Mesothelial cell of epicardium (in vitro differentiated cells): Measurements from ENCODE around the gene RAB36. TPM values are rescaled to one million over a fixed set of nuclear protein-coding genes. Genes with fewer than 3 reads are reported as not detected.

ENCODE experiments used
- DNase-seq, 2 experiments: peaks; one replicate each; pipeline ENCODE4 v3.0.0; 2021; ENCODE audit warnings: low spot score in 2 of 2; ENCODE audit not compliant: unreplicated experiment in 2 of 2
- H3K27ac Mint-ChIP-seq: 2 replicates; pipeline ENCODE4 v1.8.0; 2021; ENCODE audit warnings: mixed read lengths
- H3K27me3 Mint-ChIP-seq: 2 replicates; pipeline ENCODE4 v1.8.0; 2021; ENCODE audit warnings: low read depth, mixed read lengths
- H3K36me3 Mint-ChIP-seq: 2 replicates; pipeline ENCODE4 v1.8.0; 2021; ENCODE audit warnings: mixed read lengths
- H3K4me1 Mint-ChIP-seq: 2 replicates; pipeline ENCODE4 v1.8.0; 2021; ENCODE audit warnings: mixed read lengths
- H3K4me3 Mint-ChIP-seq: 2 replicates; pipeline ENCODE4 v1.8.0; 2021; ENCODE audit warnings: mild to moderate bottlenecking, moderate library complexity, mixed read lengths
- H3K9me3 Mint-ChIP-seq: 2 replicates; pipeline ENCODE4 v1.8.0; 2021; ENCODE audit warnings: mixed read lengths
- CTCF ChIP-seq: fragments of 200-600 bp; sonication (generic); IDR thresholded peaks from one replicate; pipeline ENCODE4 v1.5.0; 2021; ENCODE audit warnings: antibody characterized with exemption; ENCODE audit not compliant: unreplicated experiment
- total RNA-seq: library from RNA; stranded (reverse); gene quantifications from 3 replicates; pipeline ENCODE4 v1.2.1, GENCODE V29; 2021

Gene RAB36
- total RNA-seq, 1 donor from 2014 or later = 6.4 TPM

GRCh38 chr22:23103199-23103954, 41.9 kb upstream of the RAB36 start:
- H3K4me3 Mint-ChIP-seq = no peak overlapping the region
- H3K36me3 Mint-ChIP-seq = no peaks in the 10 kb centered on the region
- no peaks in the 10 kb centered on the region for H3K27me3 Mint-ChIP-seq
- no peak for TF ChIP-seq CTCF
- no peak for DNase-seq
- H3K27ac Mint-ChIP-seq = no peak overlapping the region
- no peaks in the 10 kb centered on the region for H3K4me1 Mint-ChIP-seq
- H3K9me3 Mint-ChIP-seq = no peaks in the 10 kb centered on the region

GRCh38 chr22:23104187-23104971, 40.9 kb upstream of the RAB36 start:
- no peaks in the 10 kb centered on the region for H3K36me3 Mint-ChIP-seq
- H3K27ac Mint-ChIP-seq = no peak overlapping the region
- no peak for DNase-seq
- no peak for TF ChIP-seq CTCF
- H3K4me3 Mint-ChIP-seq = no peak overlapping the region
- H3K27me3 Mint-ChIP-seq = no peaks in the 10 kb centered on the region
- H3K4me1 Mint-ChIP-seq = no peaks in the 10 kb centered on the region
- no peaks in the 10 kb centered on the region for H3K9me3 Mint-ChIP-seq

- Mint-ChIP-seq H3K27ac (no peak overlapping the region), H3K27me3 (no peaks in the 10 kb centered on the region), H3K4me1 (no peaks in the 10 kb centered on the region), H3K36me3 (no peaks in the 10 kb centered on the region), H3K9me3 (no peaks in the 10 kb centered on the region), H3K4me3 (no peak overlapping the region)
- TF ChIP-seq CTCF = no peak
- DNase-seq = no peak
Observed at GRCh38 chr22:23105304-23105703, 40.0 kb upstream of the RAB36 start.

- no peaks in the 10 kb centered on the region for H3K27me3 Mint-ChIP-seq
- no peak for TF ChIP-seq CTCF
- DNase-seq = no peak
- no peaks in the 10 kb centered on the region for H3K36me3 Mint-ChIP-seq
- no peak overlapping the region for H3K27ac Mint-ChIP-seq
- H3K9me3 Mint-ChIP-seq = no peaks in the 10 kb centered on the region
- peaks cover 2% of the 10 kb centered on the region for H3K4me1 Mint-ChIP-seq
- no peak overlapping the region for H3K4me3 Mint-ChIP-seq
Observed at GRCh38 chr22:23105919-23106318, 39.4 kb upstream of the RAB36 start.

GRCh38 chr22:23106344-23106743, 38.9 kb upstream of the RAB36 start:
- H3K4me3 Mint-ChIP-seq = no peak overlapping the region
- no peak for TF ChIP-seq CTCF
- H3K27ac Mint-ChIP-seq = no peak overlapping the region
- H3K36me3 Mint-ChIP-seq = no peaks in the 10 kb centered on the region
- H3K4me1 Mint-ChIP-seq = peaks cover 5% of the 10 kb centered on the region
- no peak for DNase-seq
- H3K9me3 Mint-ChIP-seq = no peaks in the 10 kb centered on the region
- H3K27me3 Mint-ChIP-seq = no peaks in the 10 kb centered on the region
